GM19397 (cell line): ENCODE data around the gene MPZL3.
"Not testable (repeated sequence)": the region's sequence is repeated elsewhere in the genome, so short reads cannot be mapped to it uniquely, and the experiment has no call there.

Source experiments
- ATAC-seq: cut with Tn5 transposase; IDR thresholded peaks from one replicate; pipeline ENCODE4 v1.9.1; 2021; ENCODE audit warnings: mild to moderate bottlenecking, moderate library complexity; ENCODE audit not compliant: unreplicated experiment

The MPZL3 gene

DNA sequence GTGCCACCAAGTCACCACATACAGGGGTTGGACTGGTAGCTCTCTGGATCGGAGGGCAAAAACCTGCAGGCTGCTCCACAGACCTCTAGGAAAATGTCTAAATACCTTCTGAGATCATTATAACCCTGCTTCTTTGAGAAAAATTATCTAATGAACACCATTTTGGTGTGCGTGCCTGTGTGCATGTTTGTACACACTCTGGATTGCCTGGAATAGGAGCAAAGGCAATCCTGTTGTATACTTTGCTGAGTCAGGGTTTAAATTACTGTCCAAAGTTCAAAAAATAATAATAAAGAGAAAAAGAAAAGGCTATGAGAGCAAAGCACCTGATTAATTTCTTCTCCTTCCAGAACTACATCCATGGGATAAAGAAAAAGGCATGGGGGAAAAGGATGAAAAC lies 38.4 kb downstream of the MPZL3 start:
- no peak for ATAC-seq

DNA sequence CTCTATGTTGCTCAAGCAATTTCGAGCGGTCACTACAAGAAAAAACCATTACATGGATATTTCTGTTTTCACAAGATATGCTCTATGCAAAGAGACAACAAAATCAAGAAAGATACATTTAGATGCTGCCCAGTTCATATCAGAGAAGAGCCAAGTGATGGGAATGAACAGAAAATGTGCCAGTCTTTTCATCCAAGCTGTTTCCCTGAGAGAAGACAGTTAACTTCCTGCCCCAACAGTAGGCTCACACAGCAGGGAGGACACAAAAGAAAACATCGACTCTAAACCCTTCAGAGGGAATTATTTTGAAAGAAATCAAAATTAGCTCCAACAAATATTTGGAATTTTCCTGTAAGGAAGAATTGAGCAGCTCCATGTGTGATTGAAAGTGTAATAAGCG lies 39.0 kb downstream of the MPZL3 start:
- ATAC-seq: no peak

- no peak for ATAC-seq
These were observed 39.4 kb downstream of the MPZL3 start for GRCh38 chr11:118212781-118213191.

- no peak for ATAC-seq
These were observed 39.9 kb downstream of the MPZL3 start for GRCh38 chr11:118212131-118212725.

- ATAC-seq: no peak
These were observed 41.2 kb downstream of the MPZL3 start for GRCh38 chr11:118211006-118211405.

GRCh38 chr11:118210323-118210722 lies 41.8 kb downstream of the MPZL3 start:
- no peak for ATAC-seq

- no peak for ATAC-seq
These were observed 43.1 kb downstream of the MPZL3 start for GRCh38 chr11:118209033-118209432.

- ATAC-seq: no peak
These were observed 45.1 kb downstream of the MPZL3 start for GRCh38 chr11:118207079-118207478.

DNA sequence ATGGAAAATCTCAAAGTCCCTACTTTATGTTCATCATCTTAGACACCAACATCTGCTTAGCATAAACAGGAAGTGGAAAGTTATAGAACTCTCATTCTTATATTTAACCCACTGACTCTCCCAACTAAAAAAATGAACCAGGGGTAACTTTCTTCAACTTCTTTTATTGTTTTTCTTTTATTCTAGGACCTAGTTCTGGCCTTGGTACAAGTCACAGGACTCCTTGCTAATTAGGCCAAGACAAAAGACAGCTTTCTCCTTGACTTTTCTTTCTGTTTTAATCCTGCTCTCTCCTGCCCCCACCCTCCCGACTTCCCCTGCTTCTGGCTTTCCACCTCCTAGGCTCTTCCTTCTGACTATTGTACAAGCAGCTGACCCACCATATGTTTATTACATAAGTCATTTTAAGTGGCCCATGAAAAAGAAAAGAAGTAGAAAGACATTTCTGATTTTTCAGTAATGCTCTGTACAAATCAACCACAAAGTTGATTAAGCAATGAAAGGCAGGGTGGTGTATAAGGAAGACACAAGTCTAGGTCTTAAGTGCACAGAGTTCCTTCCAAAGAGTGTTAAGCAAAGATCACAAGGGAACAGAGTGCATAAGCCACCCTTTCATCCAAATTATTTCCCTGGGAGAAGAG lies 45.7 kb downstream of the MPZL3 start:
- ATAC-seq: no peak

DNA sequence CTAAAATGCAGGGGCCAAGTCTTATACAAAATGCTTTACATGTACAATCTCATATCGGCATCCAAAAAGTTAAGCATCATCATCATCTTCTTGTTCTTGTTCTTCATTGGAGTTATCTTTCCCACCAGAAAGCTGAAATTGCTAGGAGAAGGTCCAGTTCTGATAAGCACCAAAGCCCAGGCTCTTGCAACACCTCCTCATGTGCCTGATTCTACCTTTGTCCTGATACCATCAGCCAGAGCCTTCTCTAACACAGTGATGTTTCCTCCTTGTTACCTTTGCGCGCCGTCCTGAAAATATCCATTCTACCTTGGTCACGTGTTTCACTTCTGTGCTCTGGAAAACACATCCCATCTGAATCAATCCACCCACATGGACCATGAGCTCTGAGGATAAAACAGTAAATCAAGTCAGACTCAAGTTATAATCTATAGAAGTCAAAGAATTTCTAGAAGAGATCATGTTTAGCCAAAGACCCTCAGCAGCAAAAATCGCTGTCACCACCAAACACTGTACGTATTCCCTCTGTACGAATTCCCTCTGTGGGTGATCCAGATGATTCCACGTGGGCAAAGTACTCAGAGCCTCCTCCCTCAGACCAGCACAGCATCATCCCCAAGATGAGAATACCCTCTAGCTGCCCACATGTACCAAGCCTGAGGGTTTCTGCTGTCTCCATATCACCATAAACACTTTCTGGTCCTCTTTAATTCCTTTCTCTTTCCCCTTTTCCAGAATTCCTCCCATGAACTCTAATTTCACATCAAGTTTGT lies 46.4 kb downstream of the MPZL3 start:
- no peak for ATAC-seq

DNA sequence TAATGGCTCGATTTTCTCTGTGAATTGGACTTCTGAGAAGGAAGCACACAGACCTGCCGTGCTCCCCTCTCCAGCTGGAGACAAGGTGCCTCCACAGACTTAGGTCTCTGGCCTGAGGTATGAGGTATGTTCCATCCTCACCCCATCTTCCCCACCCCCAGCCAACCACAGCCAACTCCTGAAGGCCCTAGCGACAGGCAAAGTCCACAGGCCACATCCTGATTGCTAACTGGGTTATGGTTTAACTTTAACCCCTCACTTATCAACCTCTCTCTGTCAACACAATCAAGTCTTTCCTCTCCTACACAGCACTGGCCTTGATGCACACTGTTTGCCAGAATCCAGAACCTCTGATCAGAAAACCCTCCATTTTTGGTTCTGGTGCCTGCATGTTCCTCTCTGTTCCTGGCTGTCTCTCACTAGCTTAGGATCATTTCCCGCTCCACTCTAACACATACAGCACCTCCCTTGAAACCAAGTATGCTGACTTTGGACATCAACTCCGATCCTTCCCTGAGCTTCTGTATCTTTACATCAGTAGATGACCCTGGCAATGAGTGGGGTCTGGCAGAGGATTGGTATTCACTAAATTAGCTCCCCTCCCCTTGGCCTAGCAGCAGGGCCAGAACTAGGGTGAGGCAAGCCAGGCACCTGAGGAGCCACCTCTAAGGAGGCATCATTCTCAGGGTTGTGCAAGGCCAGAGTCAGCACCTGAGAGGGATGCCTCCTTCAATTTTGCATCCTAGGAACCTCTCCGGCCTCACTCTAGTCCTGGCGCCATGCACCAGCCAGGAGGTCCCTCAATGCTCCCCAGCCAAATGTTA lies 49.4 kb downstream of the MPZL3 start:
- no peak for ATAC-seq

DNA sequence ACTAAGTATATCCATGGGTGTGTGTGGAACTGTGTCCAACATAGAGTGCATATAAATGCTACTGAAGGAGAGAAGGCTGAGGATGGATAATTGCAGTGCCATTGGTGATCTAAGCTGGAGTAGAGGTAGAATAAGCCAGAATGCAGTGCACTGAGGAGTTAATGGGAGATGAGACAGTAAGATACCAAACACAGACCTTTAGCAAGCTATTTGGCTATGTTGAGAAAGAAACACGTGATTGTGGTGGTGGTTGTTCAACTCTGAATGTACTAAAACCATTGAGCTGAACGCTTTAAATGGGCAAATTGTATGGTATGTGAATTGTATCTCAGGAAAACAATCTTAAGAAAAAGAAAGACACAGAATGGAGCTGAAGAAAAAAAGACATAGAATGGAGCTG lies 50.2 kb downstream of the MPZL3 start:
- ATAC-seq: no peak

DNA sequence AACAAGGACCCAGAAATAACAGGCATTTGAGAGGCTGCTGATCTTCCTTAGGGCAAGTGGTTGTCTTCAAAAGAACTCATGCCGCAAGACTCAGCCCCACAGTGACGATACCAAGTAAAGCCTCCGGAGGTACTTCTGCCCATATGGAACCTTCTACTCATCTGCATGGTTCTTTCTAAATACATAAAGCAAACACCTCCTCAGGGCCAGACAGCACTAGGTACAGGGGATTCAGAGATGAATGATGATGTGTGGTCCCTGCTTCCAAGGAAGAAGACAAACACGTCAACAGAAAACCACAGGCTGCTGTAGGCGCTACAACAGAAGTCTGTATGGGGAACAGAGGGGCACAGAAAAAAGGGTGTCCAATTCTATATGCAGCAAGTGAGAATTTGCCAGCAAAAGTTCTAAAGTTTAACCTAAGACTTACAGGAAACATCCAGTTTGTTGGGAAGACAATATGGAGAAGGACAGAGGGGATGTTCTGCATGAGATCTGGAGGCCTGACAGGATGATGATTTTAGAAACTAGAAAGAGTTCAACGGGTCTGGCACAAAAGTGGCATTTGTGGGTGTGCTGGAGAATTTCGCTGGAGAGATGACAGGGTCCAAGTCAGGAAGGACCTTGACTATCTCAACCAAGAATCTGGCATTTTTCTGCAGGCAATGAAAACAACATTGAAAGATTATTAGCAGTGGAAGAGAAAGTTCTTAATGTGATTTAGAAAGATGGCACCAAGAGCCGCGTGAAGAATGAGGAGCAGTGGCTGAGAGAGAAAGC lies 51.1 kb downstream of the MPZL3 start:
- ATAC-seq: no peak

GRCh38 chr11:118200497-118200896 lies 51.7 kb downstream of the MPZL3 start:
- ATAC-seq: no peak

- ATAC-seq: no peak
These were observed 53.0 kb downstream of the MPZL3 start for GRCh38 chr11:118199135-118199534.

DNA sequence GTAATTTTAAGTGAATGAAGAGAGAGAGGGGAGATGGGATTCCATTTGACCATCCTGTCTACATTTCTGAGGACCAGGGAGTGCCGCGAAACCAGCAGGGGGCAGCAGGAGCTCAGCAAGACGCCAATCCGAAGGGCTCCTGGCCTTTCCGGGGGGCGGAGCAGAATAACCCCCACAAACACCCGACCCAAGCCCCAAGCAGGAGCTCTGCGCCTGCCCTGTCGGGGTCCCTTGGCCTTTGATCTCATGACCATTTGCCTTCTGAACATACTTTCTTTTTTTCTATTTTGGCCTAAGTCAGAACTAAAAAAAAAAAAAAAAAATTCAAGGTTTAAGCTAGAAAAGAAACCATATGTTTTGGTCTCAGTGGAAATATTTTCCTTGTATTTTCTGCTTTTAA lies 53.8 kb downstream of the MPZL3 start:
- no peak for ATAC-seq

DNA sequence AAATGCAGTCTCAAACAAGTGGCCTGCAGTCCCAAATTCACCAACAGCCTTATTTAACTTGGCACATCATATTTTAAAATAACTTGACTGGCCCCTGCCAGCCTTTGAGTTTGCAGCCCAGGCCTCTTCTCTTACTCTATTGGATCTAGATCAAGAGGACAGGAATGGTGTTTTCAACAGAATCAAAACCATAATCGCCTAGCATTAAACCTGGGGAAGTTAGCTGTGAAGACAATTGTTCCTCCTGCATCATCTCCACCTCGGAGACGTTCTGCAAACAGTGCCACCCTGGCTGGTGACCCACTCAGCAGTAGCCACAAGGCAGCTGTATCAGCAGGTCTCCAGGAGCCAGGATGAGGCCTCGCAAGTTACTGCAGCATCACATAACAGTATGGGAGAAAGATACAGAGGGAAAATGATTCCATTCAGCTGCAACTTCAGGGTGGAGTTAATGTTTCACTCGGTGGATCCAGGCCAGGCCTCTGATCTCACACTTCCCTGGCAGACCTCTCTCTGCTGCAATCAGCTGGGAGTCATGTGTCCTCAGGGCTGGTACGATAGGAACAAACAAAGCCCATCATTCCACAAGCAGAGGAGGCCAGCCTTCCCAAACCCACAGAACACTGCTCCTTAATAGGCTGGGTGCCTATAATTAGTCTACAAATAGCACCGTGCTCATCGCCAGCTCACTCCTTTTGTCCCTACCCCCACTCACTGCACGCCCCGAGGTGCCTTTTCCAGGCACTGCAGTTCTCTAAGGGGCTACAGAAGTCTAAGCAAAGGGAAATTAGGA lies 57.1 kb downstream of the MPZL3 start:
- no peak for ATAC-seq

GRCh38 chr11:118193910-118194566 lies 58.1 kb downstream of the MPZL3 start:
- no peak for ATAC-seq

DNA sequence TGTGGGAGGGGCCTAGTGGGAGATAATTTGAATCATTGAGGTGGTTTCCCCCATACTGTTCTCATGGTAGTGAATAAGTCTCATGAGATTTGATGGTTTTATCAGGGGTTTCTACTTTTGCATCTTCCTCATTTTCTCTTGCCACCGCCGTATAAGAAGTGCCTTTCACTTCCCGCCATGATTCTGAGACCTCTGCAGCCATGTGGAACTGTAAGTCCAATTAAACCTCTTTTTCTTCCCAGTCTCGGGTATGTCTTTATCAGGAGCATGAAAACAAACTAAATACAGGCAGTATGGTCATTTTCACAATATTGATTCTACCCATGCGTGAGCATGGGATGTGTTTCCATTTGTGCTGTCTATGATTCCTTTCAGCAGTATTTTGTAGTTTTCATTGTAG lies 59.3 kb downstream of the MPZL3 start:
- ATAC-seq: not testable (repeated sequence)
